ENCODE results near the gene SETBP1. TPM values are rescaled to one million over a fixed set of nuclear protein-coding genes. Genes with fewer than 3 reads are reported as not detected.

The SETBP1 gene
- total RNA-seq, 1 donor: 22.8 TPM

DNA sequence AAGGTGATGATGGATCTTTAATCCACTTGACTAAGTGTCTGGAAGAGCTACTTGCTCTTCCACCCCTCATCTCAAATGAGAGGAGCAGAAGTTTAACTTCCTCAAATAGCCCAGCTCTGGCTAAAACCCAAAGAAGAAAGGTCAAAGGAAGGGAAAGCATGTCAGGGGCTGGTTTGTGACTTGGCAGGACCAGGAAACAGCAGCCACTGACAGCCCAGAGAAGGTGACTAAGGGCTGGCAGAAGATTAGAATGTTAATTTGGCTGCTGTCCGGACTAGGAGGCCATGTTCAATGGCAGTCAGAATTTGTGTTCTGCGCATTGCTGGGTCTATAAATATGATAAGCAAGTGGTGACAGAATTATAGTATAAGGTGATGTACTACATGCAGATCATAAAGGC, 386.2 kb downstream of the SETBP1 start:
- Histone ChIP-seq H4K20me1 (ENCODE audit: insufficient read depth, low read length) (no peaks in the 10 kb centered on the region), H3K4me2 (ENCODE audit: insufficient read depth, low read length) (no peak overlapping the region), H3K4me3 (ENCODE audit: insufficient read depth, low read length) (no peak overlapping the region)

DNA sequence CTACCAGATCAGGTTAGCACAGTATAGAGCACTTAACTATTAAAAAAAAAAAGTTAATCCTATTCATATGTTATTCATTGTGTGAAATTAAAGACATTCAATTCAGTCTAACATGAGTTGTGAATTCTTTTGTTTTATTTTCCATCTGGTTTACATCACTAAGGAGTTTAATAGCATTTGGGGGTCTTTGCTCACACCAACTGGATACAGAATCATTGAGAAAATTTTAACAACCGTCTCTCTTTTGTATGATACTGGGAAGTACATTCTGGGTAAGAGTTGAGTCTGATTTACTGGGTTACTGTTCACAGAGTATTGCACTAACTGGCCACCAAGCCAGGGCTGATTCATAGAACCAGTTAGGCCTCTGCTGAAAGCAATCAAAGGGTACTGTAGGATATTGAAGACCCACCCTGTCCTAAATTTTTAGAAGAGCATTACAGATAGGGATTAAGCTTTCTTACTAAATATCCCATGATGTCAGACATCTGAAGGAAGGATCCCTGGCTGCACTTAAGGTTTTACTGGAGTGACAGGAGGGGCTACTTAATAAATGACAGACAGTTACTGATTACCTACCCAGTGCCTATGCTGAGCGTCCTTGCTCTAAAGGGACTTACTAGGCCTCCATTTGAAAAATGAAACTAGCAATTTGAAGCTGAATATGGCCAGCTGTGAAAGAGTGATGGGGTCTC, 387.9 kb downstream of the SETBP1 start:
- no peak for DNase-seq (ENCODE audit: insufficient read length, low spot score, missing footprints)
- Histone ChIP-seq H3K79me2 (ENCODE audit: insufficient read depth, low read length) (no peaks in the 10 kb centered on the region), H3K4me3 (ENCODE audit: insufficient read depth, low read length) (no peak overlapping the region), H3K27ac (ENCODE audit: low read depth, low read length) (no peak overlapping the region), H3K27me3 (ENCODE audit: insufficient read depth, low read length) (no peaks in the 10 kb centered on the region), H3K36me3 (ENCODE audit: insufficient read depth, low read length) (no peaks in the 10 kb centered on the region), H4K20me1 (ENCODE audit: insufficient read depth, low read length) (no peaks in the 10 kb centered on the region), H3K4me2 (ENCODE audit: insufficient read depth, low read length) (no peak overlapping the region), H3K4me1 (ENCODE audit: insufficient read depth, low read length) (no peaks in the 10 kb centered on the region), H3K9me3 (ENCODE audit: low read depth, low read length) (no peaks in the 10 kb centered on the region), H2AFZ (ENCODE audit: low read length) (no peak overlapping the region)
- TF ChIP-seq, protein P1, sequence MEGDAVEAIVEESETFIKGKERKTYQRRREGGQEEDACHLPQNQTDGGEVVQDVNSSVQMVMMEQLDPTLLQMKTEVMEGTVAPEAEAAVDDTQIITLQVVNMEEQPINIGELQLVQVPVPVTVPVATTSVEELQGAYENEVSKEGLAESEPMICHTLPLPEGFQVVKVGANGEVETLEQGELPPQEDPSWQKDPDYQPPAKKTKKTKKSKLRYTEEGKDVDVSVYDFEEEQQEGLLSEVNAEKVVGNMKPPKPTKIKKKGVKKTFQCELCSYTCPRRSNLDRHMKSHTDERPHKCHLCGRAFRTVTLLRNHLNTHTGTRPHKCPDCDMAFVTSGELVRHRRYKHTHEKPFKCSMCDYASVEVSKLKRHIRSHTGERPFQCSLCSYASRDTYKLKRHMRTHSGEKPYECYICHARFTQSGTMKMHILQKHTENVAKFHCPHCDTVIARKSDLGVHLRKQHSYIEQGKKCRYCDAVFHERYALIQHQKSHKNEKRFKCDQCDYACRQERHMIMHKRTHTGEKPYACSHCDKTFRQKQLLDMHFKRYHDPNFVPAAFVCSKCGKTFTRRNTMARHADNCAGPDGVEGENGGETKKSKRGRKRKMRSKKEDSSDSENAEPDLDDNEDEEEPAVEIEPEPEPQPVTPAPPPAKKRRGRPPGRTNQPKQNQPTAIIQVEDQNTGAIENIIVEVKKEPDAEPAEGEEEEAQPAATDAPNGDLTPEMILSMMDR (IDR thresholded peaks at IDR 0.05; ENCODE audit: extremely low read depth, low read depth, low read length): no peak

More for the DNA sequence above, 386.2 kb downstream of the SETBP1 start:
- no peak for DNase-seq (ENCODE audit: insufficient read length, low spot score, missing footprints)
- H3K36me3 ChIP-seq (ENCODE audit: insufficient read depth, low read length): no peaks in the 10 kb centered on the region
- no peak overlapping the region for H3K27ac ChIP-seq (ENCODE audit: low read depth, low read length)
- TF ChIP-seq, protein P1 (IDR thresholded peaks at IDR 0.05; ENCODE audit: extremely low read depth, low read depth, low read length): no peak
- no peaks in the 10 kb centered on the region for H3K4me1 ChIP-seq (ENCODE audit: insufficient read depth, low read length)
- H3K27me3 ChIP-seq (ENCODE audit: insufficient read depth, low read length): no peaks in the 10 kb centered on the region
- no peaks in the 10 kb centered on the region for H3K9me3 ChIP-seq (ENCODE audit: low read depth, low read length)
- H2AFZ ChIP-seq (ENCODE audit: low read length): no peak overlapping the region
- no peaks in the 10 kb centered on the region for H3K79me2 ChIP-seq (ENCODE audit: insufficient read depth, low read length)

DNA sequence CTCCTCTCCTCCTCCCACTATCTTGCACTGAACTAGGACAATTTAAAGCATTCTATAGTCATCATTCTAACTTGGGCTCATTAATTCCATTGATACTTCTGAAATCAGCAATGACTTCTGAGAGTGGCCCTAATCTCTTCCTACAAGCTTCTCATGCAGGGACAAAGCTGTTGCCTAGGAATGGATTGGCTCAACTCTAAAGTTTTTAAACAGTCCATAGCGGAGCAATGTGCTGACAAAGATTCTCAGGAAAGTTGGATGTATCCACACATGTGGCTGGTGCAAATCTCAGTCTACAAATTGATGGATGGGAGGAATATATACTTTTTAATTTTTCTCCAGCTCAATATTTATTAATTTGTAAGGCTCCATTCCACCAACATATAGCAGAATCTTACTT, 388.9 kb downstream of the SETBP1 start:
- Histone ChIP-seq H4K20me1 (ENCODE audit: insufficient read depth, low read length) (no peaks in the 10 kb centered on the region), H3K27me3 (ENCODE audit: insufficient read depth, low read length) (no peaks in the 10 kb centered on the region), H3K4me2 (ENCODE audit: insufficient read depth, low read length) (no peak overlapping the region), H3K36me3 (ENCODE audit: insufficient read depth, low read length) (no peaks in the 10 kb centered on the region), H3K4me3 (ENCODE audit: insufficient read depth, low read length) (no peak overlapping the region), H3K9me3 (ENCODE audit: low read depth, low read length) (no peaks in the 10 kb centered on the region), H3K4me1 (ENCODE audit: insufficient read depth, low read length) (no peaks in the 10 kb centered on the region), H2AFZ (ENCODE audit: low read length) (no peak overlapping the region), H3K79me2 (ENCODE audit: insufficient read depth, low read length) (no peaks in the 10 kb centered on the region), H3K27ac (ENCODE audit: low read depth, low read length) (no peak overlapping the region)
- TF ChIP-seq, protein P1 (IDR thresholded peaks at IDR 0.05; ENCODE audit: extremely low read depth, low read depth, low read length): no peak
- no peak for DNase-seq (ENCODE audit: insufficient read length, low spot score, missing footprints)

DNA sequence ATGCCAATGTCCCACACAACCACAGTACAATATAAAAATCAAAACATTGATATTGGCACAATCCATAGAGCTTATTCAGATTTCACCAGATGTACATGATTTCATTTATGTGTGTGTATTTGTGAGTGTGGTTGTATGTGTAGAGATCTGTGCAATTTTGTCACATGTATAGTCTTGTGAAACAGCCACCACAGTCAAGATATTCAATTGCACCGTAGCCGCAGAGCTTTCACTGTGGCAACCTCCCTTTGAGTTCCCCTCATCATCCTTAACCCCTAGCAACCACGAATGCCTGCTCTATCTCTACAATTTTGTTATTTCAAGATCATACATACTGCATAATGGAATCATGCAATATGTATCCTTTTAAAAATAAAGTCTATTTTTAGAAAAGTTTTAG, 391.3 kb downstream of the SETBP1 start:
- Histone ChIP-seq H3K27ac (ENCODE audit: low read depth, low read length) (no peak overlapping the region), H3K4me1 (ENCODE audit: insufficient read depth, low read length) (no peaks in the 10 kb centered on the region), H3K36me3 (ENCODE audit: insufficient read depth, low read length) (no peaks in the 10 kb centered on the region), H3K79me2 (ENCODE audit: insufficient read depth, low read length) (no peaks in the 10 kb centered on the region), H3K4me2 (ENCODE audit: insufficient read depth, low read length) (no peak overlapping the region), H3K27me3 (ENCODE audit: insufficient read depth, low read length) (no peaks in the 10 kb centered on the region), H3K4me3 (ENCODE audit: insufficient read depth, low read length) (no peak overlapping the region), H2AFZ (ENCODE audit: low read length) (no peak overlapping the region), H4K20me1 (ENCODE audit: insufficient read depth, low read length) (no peaks in the 10 kb centered on the region), H3K9me3 (ENCODE audit: low read depth, low read length) (no peaks in the 10 kb centered on the region)
- TF ChIP-seq, protein P1 (IDR thresholded peaks at IDR 0.05; ENCODE audit: extremely low read depth, low read depth, low read length): no peak
- DNase-seq (ENCODE audit: insufficient read length, low spot score, missing footprints): no peak

Measured in osteoblast (primary cell).